Neural cell (in vitro differentiated cells): ENCODE measurements around the gene PCYT2.

ENCODE experiments used
- EP300 ChIP-seq: fragments of 450-650 bp; conservative IDR thresholded peaks from 2 replicates; pipeline ENCODE4 v1.6.1; 2014; ENCODE audit warnings: antibody characterized with exemption, mild to moderate bottlenecking, moderate library complexity; ENCODE audit not compliant: poor library complexity, severe bottlenecking
- EZH2 ChIP-seq: fragments of 200-600, 300-800 bp; shearing (Covaris generic), sonication (generic); IDR thresholded peaks from 2 replicates; pipeline ENCODE4 v1.6.1; 2014; ENCODE audit warnings: antibody characterized with exemption, low read length, borderline replicate concordance, mild to moderate bottlenecking; ENCODE audit not compliant: insufficient read depth, poor library complexity, severe bottlenecking
- MXI1 ChIP-seq: fragments of 450-650 bp; conservative IDR thresholded peaks from 2 replicates; pipeline ENCODE4 v1.6.1; 2014; ENCODE audit warnings: antibody characterized with exemption, mild to moderate bottlenecking; ENCODE audit not compliant: poor library complexity, severe bottlenecking
- POLR2AphosphoS5 ChIP-seq: IDR thresholded peaks from 2 replicates; pipeline ENCODE4 v1.6.1; 2012
- RAD21 ChIP-seq: fragments of 450-650 bp; conservative IDR thresholded peaks from 2 replicates; pipeline ENCODE4 v1.6.1; 2014; ENCODE audit warnings: antibody characterized with exemption, mild to moderate bottlenecking, moderate library complexity
- SMC3 ChIP-seq: fragments of 450-650 bp; conservative IDR thresholded peaks from 2 replicates; pipeline ENCODE4 v1.6.1; 2014; ENCODE audit warnings: antibody characterized with exemption, mild to moderate bottlenecking, moderate library complexity; ENCODE audit not compliant: poor library complexity
- TAF1 ChIP-seq: IDR thresholded peaks from 2 replicates; pipeline ENCODE4 v1.6.1; 2012; ENCODE audit warnings: low read depth
- TF ChIP-seq, protein P1 (sequence below): fragments of 450-650 bp; IDR thresholded peaks from 2 replicates; pipeline ENCODE4 v1.5.1; 2014; ENCODE audit warnings: antibody characterized with exemption, mild to moderate bottlenecking, moderate library complexity; ENCODE audit not compliant: poor library complexity, severe bottlenecking
- TF ChIP-seq, protein P2 (sequence below): IDR thresholded peaks from 2 replicates; pipeline ENCODE4 v1.6.1; 2012; ENCODE audit warnings: borderline replicate concordance

DNA sequence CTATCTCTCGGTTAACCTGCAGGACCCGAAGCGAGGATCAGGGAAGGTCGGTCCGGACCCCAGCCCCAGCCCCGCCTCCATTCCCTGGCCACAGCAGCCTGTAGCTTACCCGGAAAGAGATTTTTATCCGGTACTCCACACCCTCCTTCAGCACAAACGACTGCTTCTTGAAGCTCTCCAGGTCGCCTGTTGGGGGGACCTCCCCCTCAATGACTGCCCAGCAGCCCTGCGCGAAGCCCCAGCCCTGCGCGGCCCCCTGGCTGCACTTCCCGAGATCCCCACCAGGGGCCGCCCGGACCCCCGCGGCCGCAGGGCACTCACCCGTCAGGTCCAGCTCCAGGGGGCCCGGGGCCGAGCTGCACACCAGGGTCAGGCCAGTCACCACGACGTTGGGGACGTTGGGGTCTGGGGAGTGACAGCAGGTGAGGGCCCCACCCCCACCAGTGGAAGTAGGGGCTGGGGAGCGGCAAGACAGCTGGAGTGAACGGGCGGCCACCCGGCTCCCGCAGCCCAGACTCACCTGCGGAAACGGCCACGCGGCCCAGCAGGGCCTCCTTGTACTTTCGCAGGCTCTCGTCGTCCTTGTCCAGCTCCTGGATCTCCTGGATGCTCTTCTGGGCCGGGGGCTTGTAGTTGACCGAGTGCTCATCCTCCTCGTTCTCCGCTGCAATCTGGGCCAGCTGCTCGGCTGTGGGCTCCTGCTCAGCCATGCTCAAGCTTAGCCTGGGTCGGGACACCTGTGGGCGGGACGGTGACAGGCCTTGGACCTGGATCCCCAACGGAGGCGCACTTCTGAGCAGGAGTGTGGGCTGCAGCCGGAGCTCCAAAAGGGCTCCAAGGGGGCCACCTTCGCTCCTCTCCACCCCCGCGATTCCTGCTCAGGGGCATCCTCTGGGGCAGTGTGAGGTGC, 41.7 kb downstream of the PCYT2 start:
- no peak for TF ChIP-seq POLR2AphosphoS5
- TF ChIP-seq, protein P1, sequence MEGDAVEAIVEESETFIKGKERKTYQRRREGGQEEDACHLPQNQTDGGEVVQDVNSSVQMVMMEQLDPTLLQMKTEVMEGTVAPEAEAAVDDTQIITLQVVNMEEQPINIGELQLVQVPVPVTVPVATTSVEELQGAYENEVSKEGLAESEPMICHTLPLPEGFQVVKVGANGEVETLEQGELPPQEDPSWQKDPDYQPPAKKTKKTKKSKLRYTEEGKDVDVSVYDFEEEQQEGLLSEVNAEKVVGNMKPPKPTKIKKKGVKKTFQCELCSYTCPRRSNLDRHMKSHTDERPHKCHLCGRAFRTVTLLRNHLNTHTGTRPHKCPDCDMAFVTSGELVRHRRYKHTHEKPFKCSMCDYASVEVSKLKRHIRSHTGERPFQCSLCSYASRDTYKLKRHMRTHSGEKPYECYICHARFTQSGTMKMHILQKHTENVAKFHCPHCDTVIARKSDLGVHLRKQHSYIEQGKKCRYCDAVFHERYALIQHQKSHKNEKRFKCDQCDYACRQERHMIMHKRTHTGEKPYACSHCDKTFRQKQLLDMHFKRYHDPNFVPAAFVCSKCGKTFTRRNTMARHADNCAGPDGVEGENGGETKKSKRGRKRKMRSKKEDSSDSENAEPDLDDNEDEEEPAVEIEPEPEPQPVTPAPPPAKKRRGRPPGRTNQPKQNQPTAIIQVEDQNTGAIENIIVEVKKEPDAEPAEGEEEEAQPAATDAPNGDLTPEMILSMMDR, result peak; percentile 73
- TF ChIP-seq TAF1, result no peak
- TF ChIP-seq RAD21, result peak; percentile 30
- TF ChIP-seq EZH2, result no peak
- TF ChIP-seq, protein P2, sequence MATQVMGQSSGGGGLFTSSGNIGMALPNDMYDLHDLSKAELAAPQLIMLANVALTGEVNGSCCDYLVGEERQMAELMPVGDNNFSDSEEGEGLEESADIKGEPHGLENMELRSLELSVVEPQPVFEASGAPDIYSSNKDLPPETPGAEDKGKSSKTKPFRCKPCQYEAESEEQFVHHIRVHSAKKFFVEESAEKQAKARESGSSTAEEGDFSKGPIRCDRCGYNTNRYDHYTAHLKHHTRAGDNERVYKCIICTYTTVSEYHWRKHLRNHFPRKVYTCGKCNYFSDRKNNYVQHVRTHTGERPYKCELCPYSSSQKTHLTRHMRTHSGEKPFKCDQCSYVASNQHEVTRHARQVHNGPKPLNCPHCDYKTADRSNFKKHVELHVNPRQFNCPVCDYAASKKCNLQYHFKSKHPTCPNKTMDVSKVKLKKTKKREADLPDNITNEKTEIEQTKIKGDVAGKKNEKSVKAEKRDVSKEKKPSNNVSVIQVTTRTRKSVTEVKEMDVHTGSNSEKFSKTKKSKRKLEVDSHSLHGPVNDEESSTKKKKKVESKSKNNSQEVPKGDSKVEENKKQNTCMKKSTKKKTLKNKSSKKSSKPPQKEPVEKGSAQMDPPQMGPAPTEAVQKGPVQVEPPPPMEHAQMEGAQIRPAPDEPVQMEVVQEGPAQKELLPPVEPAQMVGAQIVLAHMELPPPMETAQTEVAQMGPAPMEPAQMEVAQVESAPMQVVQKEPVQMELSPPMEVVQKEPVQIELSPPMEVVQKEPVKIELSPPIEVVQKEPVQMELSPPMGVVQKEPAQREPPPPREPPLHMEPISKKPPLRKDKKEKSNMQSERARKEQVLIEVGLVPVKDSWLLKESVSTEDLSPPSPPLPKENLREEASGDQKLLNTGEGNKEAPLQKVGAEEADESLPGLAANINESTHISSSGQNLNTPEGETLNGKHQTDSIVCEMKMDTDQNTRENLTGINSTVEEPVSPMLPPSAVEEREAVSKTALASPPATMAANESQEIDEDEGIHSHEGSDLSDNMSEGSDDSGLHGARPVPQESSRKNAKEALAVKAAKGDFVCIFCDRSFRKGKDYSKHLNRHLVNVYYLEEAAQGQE, result no peak
- TF ChIP-seq EP300, result no peak
- TF ChIP-seq MXI1, result no peak
- peak; percentile 62 for TF ChIP-seq SMC3
